Spleen (tissue), 11 donors: Measurements from ENCODE around the gene SNPH. TPM values are rescaled to one million over a fixed set of nuclear protein-coding genes. Genes with fewer than 3 reads are reported as not detected.

Source experiments
- DNase-seq: peaks from one replicate; pipeline ENCODE4 v3.0.0-alpha.2; 2020
- H3K27ac ChIP-seq, 8 donors: fragments of 200-600 bp; sonication (generic) in 7 of 8; 1 replicate in 4 of 8; 2 replicates in 4 of 8; pipeline versions ENCODE4 v1.5.0 to v1.8.0; 2016 to 2021; ENCODE audit warnings: inconsistent platforms in 4 of 8, mild to moderate bottlenecking in 4 of 8, moderate library complexity in 1 of 8
- H3K27me3 ChIP-seq, 7 donors: fragments of 200-600 bp; sonication (generic) in 6 of 7; replicated peaks in 1 of 7; 1 replicate in 4 of 7; 2 replicates in 3 of 7; pipeline versions ENCODE4 v1.5.0 to v1.8.0; 2016 to 2021; ENCODE audit warnings: inconsistent platforms in 3 of 7, mild to moderate bottlenecking in 1 of 7
- H3K36me3 ChIP-seq, 6 donors: fragments of 200-600 bp; sonication (generic) in 5 of 6; 1 replicate in 4 of 6; 2 replicates in 2 of 6; pipeline versions ENCODE4 v1.5.0 to v1.8.0; 2016 to 2021; ENCODE audit warnings: inconsistent platforms in 2 of 6
- H3K4me1 ChIP-seq, 6 donors: fragments of 200-600 bp; sonication (generic) in 5 of 6; 1 replicate in 3 of 6; 2 replicates in 3 of 6; pipeline versions ENCODE4 v1.5.0 to v1.8.0; 2016 to 2021; ENCODE audit warnings: inconsistent platforms in 3 of 6
- H3K4me3 ChIP-seq, 8 donors: fragments of 200-600 bp; sonication (generic) in 7 of 8; 1 replicate in 4 of 8; 2 replicates in 4 of 8; pipeline versions ENCODE4 v1.5.0 to v1.8.0; 2016 to 2021; ENCODE audit warnings: inconsistent platforms in 4 of 8, mild to moderate bottlenecking in 4 of 8, moderate library complexity in 2 of 8
- H3K9me3 ChIP-seq, 8 donors: fragments of 200-600 bp; sonication (generic) in 7 of 8; 1 replicate in 4 of 8; 2 replicates in 4 of 8; pipeline versions ENCODE4 v1.5.0 to v1.8.0; 2016 to 2021; ENCODE audit warnings: inconsistent platforms in 4 of 8
- POLR2A ChIP-seq, 3 donors: fragments of 450-650 bp; IDR thresholded peaks; one replicate each; pipeline ENCODE4 v1.5.1; 2017; ENCODE audit warnings: antibody characterized with exemption in 3 of 3, mild to moderate bottlenecking in 1 of 3
- POLR2AphosphoS5 ChIP-seq, 3 donors: sonication (generic); formaldehyde crosslinking; IDR thresholded peaks; one replicate each; pipeline ENCODE4 v1.5.1; 2017; ENCODE audit warnings: antibody characterized with exemption in 3 of 3
- WGBS, 5 donors: extraction: QIAGEN DNeasy Blood & Tissue Kit in 3 of 5; methylation state at CpG; one replicate each; pipeline versions ENCODE4 v1.1.5 to v1.1.7; 2013 to 2018; 5-methylcytosine and 5-hydroxymethylcytosine counted together
- intact Hi-C: fragments of 100-400 bp; cut with DNase I; formaldehyde crosslinking; loops from one replicate; pipeline ENCODE4 v1.15.0; 2023; ENCODE audit warnings: low total_unique reads
- polyA plus RNA-seq, 3 donors: library from polyadenylated mRNA; stranded (reverse); fragments of 200-250 nt; gene quantifications; one replicate each; pipeline ENCODE4 v1.2.1, GENCODE V29; 2013
- total RNA-seq, 7 donors: library from RNA; depleted of rRNA in 3 of 7; stranded (reverse); fragments of >200 nt in 3 of 7; fragmentation: NEBNext Ultra II Directional in 4 of 7; extraction: Animal tissue kit (Norgen Biotek cat#: 25700) in 4 of 7; gene quantifications; one replicate each; pipeline versions ENCODE4 v1.1.0 to v1.2.1, GENCODE V29; 2016 to 2021
- TF ChIP-seq, protein P1 (sequence below), 11 experiments: fragments of 200-600 bp in 7 of 11; fragments of 450-650 bp in 4 of 11; sonication (generic) in 4 of 11; IDR thresholded peaks in 8 of 11; conservative IDR thresholded peaks in 3 of 11; 1 replicate in 7 of 11; 2 replicates in 4 of 11; pipeline versions ENCODE4 v1.4.0 to v1.8.0; 2016 to 2021; ENCODE audit warnings: antibody characterized with exemption in 11 of 11, inconsistent platforms in 4 of 11, mild to moderate bottlenecking in 1 of 11
- donor health status: healthy with polysubstance abuse.
- donor health status: DM: no; HTN: no; CAD: no; lungs with moderate emphysema.
- donor health status: DM: no; HTN: no; CAD: no.
- donor health status: Bipolar disorder and iron deficiency.
- donor health status: healthy.
- donor health status: DM: no; HTN: no; CAD: no.
- donor health status: DM: yes; HTN: yes; CAD: no.

The SNPH gene
- total and polyA plus RNA-seq, 10 donors: 0.58 to 3.5 (median 2.0) TPM

- WGBS, 5 donors: 5 to 15% (median 10%) methylated on average over 8 to 10 of the region's 10 CpGs
- no peak for DNase-seq
- H3K36me3 ChIP-seq: no peaks in the 10 kb centered on the region
- intact Hi-C loops: no loop called here
- TF ChIP-seq POLR2A (IDR thresholded peaks at IDR 0.05): no peak
- TF ChIP-seq POLR2AphosphoS5 (IDR thresholded peaks at IDR 0.05): no peak
- TF ChIP-seq, protein P1, sequence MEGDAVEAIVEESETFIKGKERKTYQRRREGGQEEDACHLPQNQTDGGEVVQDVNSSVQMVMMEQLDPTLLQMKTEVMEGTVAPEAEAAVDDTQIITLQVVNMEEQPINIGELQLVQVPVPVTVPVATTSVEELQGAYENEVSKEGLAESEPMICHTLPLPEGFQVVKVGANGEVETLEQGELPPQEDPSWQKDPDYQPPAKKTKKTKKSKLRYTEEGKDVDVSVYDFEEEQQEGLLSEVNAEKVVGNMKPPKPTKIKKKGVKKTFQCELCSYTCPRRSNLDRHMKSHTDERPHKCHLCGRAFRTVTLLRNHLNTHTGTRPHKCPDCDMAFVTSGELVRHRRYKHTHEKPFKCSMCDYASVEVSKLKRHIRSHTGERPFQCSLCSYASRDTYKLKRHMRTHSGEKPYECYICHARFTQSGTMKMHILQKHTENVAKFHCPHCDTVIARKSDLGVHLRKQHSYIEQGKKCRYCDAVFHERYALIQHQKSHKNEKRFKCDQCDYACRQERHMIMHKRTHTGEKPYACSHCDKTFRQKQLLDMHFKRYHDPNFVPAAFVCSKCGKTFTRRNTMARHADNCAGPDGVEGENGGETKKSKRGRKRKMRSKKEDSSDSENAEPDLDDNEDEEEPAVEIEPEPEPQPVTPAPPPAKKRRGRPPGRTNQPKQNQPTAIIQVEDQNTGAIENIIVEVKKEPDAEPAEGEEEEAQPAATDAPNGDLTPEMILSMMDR (IDR thresholded peaks at IDR 0.05 in 8 of 11, conservative IDR thresholded peaks at IDR 0.05 in 3 of 11): no peak
- peaks cover 0 to 27% (median 18%) of the 10 kb centered on the region in 6 donors for H3K4me1 ChIP-seq
- peaks cover 0 to 25% (median 0%) of the 10 kb centered on the region in 7 donors for H3K27me3 ChIP-seq
- peaks cover 0 to 8% (median 0%) of the 10 kb centered on the region in 8 donors for H3K9me3 ChIP-seq
- H3K4me3 ChIP-seq: peak overlapping the region; percentile 61 to 93 (median 72)
- H3K27ac ChIP-seq: peak overlapping the region in 4 of 8 donors; percentile 28 to 70 (median 59)
These were observed 253 bp upstream of the SNPH start for GRCh38 chr20:1265916-1266166.

GRCh38 chr20:1267161-1267560, 1.1 kb downstream of the SNPH start:
- Histone ChIP-seq H3K36me3 (no peaks in the 10 kb centered on the region), H3K27me3 (peaks cover 0 to 18% (median 0%) of the 10 kb centered on the region in 7 donors), H3K9me3 (peaks cover 0 to 7% (median 0%) of the 10 kb centered on the region in 8 donors), H3K4me3 (peak overlapping the region in 3 of 8 donors; percentile 66 to 93 (median 71)), H3K27ac (no peak overlapping the region), H3K4me1 (peaks cover 0 to 27% (median 18%) of the 10 kb centered on the region in 6 donors)
- TF ChIP-seq POLR2A (IDR thresholded peaks at IDR 0.05) (no peak), POLR2AphosphoS5 (IDR thresholded peaks at IDR 0.05) (no peak)
- TF ChIP-seq, protein P1 (IDR thresholded peaks at IDR 0.05 in 8 of 11, conservative IDR thresholded peaks at IDR 0.05 in 3 of 11): no peak
- DNase-seq: no peak
- 82 to 92% (median 90%) methylated on average over 8 of the region's 8 CpGs for whole genome bisulfite sequencing, 5 donors
- intact Hi-C loops: no loop called here

GRCh38 chr20:1267809-1268374, 1.8 kb downstream of the SNPH start:
- intact Hi-C loops: no loop called here
- Histone ChIP-seq H3K4me1 (peaks cover 0 to 27% (median 18%) of the 10 kb centered on the region in 6 donors), H3K9me3 (no peaks in the 10 kb centered on the region), H3K27me3 (peaks cover 0 to 16% (median 0%) of the 10 kb centered on the region in 7 donors), H3K27ac (no peak overlapping the region), H3K4me3 (no peak overlapping the region), H3K36me3 (no peaks in the 10 kb centered on the region)
- DNase-seq: no peak
- no peak for TF ChIP-seq POLR2AphosphoS5 (IDR thresholded peaks at IDR 0.05)
- no peak for TF ChIP-seq POLR2A (IDR thresholded peaks at IDR 0.05)
- TF ChIP-seq, protein P1 (IDR thresholded peaks at IDR 0.05 in 8 of 11, conservative IDR thresholded peaks at IDR 0.05 in 3 of 11): no peak
- WGBS, 5 donors: 90 to 98% (median 96%) methylated on average over 3 of the region's 3 CpGs

DNA sequence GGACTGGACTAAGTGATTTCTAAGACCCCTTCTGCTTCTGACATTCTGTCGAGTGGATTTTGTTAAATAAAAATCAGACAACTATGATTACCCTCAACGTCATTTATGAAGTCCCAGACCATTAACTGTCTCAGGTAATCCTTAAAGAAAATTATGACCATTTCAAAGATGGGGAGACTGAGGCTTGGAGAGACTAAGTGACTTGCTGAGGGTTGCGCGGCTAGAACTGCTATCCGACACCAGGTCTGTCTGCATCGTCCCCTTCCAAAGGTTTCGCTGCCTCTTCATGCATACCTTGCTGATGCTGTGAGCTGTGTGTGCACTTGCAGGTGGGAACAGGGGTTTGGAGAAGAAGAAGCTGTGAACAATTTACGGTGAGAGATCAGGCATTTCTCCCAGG, 3.1 kb downstream of the SNPH start:
- Histone ChIP-seq H3K9me3 (no peaks in the 10 kb centered on the region), H3K36me3 (no peaks in the 10 kb centered on the region), H3K4me1 (peaks cover 0 to 27% (median 18%) of the 10 kb centered on the region in 6 donors), H3K27me3 (peaks cover 0 to 16% (median 0%) of the 10 kb centered on the region in 7 donors), H3K4me3 (no peak overlapping the region), H3K27ac (no peak overlapping the region)
- DNase-seq: no peak
- WGBS, 5 donors: 86 to 96% (median 93%) methylated on average over 8 of the region's 8 CpGs
- intact Hi-C loops: no loop called here
- no peak for TF ChIP-seq POLR2A (IDR thresholded peaks at IDR 0.05)
- TF ChIP-seq POLR2AphosphoS5 (IDR thresholded peaks at IDR 0.05): no peak
- TF ChIP-seq, protein P1 (IDR thresholded peaks at IDR 0.05 in 8 of 11, conservative IDR thresholded peaks at IDR 0.05 in 3 of 11): no peak
